ENCODE results near the gene BEAN1.

DNA sequence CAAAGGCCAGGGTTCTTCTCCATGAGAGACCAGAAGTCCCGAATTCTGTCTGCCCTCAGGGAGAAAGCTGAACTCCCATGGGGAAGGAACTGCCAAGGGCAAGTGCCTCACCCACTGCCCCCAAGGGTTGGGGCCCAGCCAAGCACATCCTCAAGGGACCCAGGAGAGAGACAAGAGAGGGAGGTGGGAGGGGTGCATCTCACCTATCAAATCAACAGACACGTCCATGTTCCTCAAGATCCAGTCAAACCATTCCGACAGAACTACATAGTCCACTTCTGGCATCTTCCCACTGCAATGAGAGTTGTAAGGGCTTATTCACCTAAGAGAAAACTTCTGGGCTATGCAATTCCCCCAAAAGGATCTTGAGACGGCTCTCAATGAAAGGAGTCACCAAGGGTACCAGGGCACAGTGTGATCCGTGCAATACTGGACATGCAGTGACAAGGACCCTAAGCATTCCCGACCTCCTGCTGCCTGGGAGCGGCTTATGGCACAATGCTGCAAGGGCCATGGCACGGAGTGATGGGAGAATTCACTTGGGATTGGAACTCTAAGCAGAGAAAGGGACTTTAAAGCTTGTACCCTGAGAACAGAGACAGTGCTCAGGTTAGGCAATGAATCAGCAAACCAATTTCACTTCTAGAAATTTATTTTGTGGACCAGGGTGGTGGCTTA lies 90.6 kb downstream of the BEAN1 start:
- no peak for TF ChIP-seq CTCF (conservative IDR thresholded peaks at IDR 0.05)
- no peak for TF ChIP-seq EZH2 (IDR thresholded peaks at IDR 0.05; ENCODE audit: low read depth)

Measured in PC-9 (cell line).